GM18861 (cell line): ENCODE data around the gene OPN4.
A peak's percentile ranks its signal among the peaks of the same experiment; 100 is the strongest.

Experiments
- ATAC-seq: cut with Tn5 transposase; IDR thresholded peaks from one replicate; pipeline ENCODE4 v1.9.1; 2021; ENCODE audit not compliant: unreplicated experiment

Gene OPN4

GRCh38 chr10:86678999-86679792, 24.8 kb downstream of the OPN4 start:
- no peak for ATAC-seq

- no peak for ATAC-seq
Measured at GRCh38 chr10:86681047-86681446, 26.7 kb downstream of the OPN4 start.

- ATAC-seq, result no peak
Measured at GRCh38 chr10:86681722-86682386, 27.5 kb downstream of the OPN4 start.

GRCh38 chr10:86682675-86683074, 28.3 kb downstream of the OPN4 start:
- ATAC-seq, result no peak

- no peak for ATAC-seq
Measured at GRCh38 chr10:86684331-86685097, 30.2 kb downstream of the OPN4 start.

- no peak for ATAC-seq
Measured at GRCh38 chr10:86685416-86685815, 31.1 kb downstream of the OPN4 start.

GRCh38 chr10:86685893-86686632, 31.7 kb downstream of the OPN4 start:
- no peak for ATAC-seq

GRCh38 chr10:86686972-86687371, 32.6 kb downstream of the OPN4 start:
- ATAC-seq, result no peak

GRCh38 chr10:86687750-86688149, 33.4 kb downstream of the OPN4 start:
- no peak for ATAC-seq

GRCh38 chr10:86688398-86688921, 34.1 kb downstream of the OPN4 start:
- ATAC-seq, result peak; percentile 80

GRCh38 chr10:86689146-86689545, 34.8 kb downstream of the OPN4 start:
- no peak for ATAC-seq

GRCh38 chr10:86690231-86690630, 35.9 kb downstream of the OPN4 start:
- no peak for ATAC-seq

GRCh38 chr10:86690657-86691084, 36.3 kb downstream of the OPN4 start:
- ATAC-seq, result no peak

- ATAC-seq, result no peak
Measured at GRCh38 chr10:86691333-86692022, 37.1 kb downstream of the OPN4 start.

GRCh38 chr10:86692023-86692514, 37.7 kb downstream of the OPN4 start:
- no peak for ATAC-seq

- ATAC-seq, result no peak
Measured at GRCh38 chr10:86692664-86693063, 38.3 kb downstream of the OPN4 start.

- ATAC-seq, result no peak
Measured at GRCh38 chr10:86693275-86693674, 38.9 kb downstream of the OPN4 start.

GRCh38 chr10:86693721-86694369, 39.5 kb downstream of the OPN4 start:
- no peak for ATAC-seq

- ATAC-seq, result no peak
Measured at GRCh38 chr10:86698207-86698940, 44.0 kb downstream of the OPN4 start.
